Measurements from ENCODE around the gene PIP5K1B.

The PIP5K1B gene

DNA sequence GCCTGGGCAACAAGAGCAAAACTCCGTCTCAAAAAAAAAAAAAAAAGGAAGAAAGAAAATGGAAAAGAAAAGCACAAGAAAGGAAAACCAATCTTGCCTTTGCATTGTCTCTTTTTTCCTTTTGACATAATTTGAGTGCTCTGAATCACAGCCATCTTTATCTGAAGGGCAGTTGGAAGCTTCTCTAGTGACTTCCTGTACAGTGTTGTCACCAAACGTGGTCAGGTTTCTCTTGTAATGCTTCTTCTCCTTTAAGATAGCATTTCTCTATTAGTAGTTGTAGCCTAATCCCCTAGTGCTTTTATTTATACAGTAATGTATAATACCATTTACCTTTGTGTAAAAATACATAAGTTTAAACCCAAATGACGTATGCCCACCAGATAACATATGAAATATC is 290.7 kb downstream of the PIP5K1B start:
- DNase-seq (ENCODE audit: low spot score), result no peak

DNA sequence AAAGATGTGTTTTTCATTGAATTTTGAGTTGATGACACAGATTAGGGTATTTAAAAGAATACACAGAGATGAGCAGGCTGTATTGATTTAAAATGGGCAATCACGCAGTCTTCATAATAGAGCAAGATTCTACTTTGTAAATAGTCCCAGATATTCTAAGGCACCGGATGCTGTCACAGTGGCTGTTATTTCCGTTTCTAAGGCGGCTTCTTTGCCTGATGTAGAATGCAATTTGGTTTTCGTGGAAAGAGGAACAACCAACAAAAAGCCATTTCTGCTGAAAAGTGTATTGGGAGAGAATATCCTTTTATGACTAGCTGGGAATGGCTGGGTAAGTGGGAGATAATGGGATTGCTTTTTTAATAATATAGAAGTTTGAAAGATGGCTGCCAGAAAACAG is 291.4 kb downstream of the PIP5K1B start:
- no peak for DNase-seq (ENCODE audit: low spot score)

DNA sequence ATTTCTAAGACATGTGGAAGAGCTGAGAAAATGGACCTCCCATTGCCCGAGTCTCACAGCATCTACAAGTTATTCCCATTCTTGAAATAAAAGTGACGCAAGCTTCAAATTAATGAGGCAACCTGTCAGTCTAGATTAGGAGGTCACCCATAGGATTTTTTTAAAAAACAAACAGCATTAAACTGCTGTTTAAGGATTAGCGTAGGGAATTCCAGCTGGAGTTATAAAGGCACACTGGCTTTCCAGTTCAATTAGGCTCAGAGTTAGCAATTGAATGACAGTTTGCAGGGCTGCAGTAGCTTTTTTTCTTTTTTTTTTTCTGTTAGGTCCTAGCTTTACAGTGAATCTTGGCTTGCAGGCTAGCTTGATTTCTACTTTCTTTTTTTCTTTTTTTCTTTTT is 292.6 kb downstream of the PIP5K1B start:
- no peak for DNase-seq (ENCODE audit: low spot score)

DNA sequence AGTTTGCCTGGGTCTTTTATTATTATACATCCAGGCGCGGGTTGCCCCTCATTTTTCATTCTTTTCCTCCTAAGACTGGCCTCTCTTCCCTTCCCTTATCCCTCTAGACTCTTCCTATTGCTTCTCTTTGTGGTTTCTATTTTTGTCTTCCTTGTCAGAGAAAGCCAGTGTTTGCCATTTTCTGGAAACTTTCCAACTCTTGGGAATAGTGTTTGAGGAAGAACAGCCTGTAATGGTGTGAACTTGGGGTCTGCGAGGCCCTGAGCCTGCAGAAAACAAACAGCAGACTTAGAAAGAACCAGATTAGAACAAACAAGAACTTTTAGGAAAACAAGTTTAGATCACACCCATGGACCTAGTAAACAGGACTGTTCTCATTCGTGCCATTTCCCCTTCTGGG is 293.3 kb downstream of the PIP5K1B start:
- no peak for DNase-seq (ENCODE audit: low spot score)

DNA sequence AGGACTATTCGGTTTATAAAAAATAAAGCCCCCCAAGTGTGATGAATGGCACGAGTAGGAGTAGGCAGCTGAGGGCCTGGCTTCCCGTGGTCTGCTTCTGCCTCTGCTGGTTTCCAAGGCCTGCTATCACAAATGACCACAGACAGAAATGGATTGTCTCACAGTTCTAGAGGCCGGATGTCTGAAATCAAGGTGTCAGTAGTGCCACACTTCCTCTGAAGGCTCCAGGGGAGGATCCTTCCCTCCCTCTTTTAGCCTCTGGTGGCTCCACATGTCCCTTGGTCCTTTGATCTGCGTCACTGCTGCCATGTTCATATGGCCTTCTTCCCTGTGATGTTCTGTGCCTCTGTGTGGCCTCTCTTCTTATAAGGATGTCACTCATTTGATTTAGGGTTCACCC is 293.8 kb downstream of the PIP5K1B start:
- no peak for DNase-seq (ENCODE audit: low spot score)

DNA sequence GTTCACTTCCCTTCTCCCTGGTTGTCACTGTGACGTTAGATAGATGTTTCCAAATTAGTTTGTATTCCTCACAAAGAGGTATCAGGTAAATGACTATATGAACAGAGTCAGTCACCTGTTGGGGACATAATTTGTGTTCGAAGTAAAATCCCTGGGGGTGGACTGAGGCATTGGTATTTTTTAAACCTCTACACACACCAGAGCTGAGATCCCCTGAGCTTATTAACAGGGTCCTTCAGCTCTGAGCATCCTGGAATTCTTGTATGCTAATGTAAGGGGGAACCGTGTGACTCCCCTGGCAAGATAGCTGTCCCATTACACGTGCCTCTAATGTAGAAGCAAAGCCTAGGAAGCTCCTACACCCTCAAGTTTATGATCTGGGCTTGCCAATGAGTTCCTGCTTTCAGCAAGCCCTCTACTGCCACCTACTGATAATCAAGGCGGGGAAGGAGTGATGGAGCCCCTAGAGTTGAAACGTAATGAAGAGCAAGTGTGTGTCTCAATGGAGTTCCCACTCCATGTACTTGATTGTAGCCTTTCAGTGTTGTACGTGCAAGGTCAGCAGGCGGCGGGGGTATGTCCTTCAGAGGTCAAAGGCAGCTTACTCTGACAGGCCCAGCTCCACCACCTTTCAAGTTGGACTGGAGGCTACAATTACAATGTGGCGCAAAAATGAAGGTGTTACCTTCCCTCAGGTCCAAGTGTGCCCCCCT is 294.5 kb downstream of the PIP5K1B start:
- DNase-seq (ENCODE audit: low spot score), result peak; percentile 76

DNA sequence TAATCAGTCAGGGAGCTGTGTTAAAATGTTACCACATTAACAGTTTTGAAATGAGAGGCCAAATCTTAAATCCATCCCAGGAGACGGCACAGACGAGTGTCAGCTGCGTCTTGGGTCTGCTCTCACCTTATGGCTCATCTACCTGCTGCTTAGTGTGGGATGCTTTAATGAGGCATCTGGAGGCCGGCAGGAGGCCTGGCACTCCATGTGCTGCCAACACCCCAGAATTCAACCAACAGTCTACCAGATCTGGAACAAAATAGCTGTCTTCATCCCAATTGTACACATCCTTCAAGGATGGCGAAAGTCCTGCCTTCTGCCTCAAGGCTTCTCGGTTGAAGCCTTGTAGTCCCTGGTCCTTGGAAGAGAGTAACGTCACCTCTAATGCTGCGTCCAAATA is 296.9 kb downstream of the PIP5K1B start:
- no peak for DNase-seq (ENCODE audit: low spot score)

DNA sequence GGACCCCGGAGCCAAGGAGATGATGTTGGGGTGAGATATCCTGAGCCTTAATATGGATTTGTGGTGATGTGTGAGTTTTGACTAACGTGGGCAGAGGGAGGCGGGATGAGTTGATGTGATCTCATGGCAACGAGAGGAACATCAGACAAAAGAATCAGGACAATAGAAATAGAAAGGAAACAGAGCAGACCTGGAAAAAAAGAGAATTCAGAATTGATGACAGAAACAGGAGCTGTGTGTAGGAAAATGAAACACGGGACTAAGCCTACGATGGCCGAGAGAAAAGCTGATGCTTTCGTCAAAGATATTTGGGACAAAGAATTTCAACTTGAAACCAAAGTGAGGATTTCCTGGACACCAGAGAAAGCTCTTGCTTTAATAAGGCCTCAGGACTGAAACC is 298.0 kb downstream of the PIP5K1B start:
- no peak for DNase-seq (ENCODE audit: low spot score)

DNA sequence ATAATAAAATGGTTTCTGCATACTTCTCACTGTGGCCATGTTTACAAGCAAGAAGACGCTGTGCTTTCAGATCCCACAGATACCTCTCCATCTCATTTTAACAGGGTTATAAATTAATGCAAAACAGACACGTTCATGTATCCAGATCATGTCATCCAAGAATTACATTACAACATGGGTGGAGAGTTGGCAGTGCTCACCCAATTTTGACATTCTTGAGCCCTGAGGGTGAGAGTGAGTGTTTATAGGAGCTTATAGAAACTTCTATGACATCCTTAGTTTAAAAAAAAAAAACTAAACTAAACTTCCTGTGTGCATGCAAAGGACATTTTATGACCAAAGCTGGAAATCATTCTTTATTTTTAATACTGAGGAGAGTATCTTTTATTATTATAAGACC is 299.8 kb downstream of the PIP5K1B start:
- no peak for DNase-seq (ENCODE audit: low spot score)

DNA sequence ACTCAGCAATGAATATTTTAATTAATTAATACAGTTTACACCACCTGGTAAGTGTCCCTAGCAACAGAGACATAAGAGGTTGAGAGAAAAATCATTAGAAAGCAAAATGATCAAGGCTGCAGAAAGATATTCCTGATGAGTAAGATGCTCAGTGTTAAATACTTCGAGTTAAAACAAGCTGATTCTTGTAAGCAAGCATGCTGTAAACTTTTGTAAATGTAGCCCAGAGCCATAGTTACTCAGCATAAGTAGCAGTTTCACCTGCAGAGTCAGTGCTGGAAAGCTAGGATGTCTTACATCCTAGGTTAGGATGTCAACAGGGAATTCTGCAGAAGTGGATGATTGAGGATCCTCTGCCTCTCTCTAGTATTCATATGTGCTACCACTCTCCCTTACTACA is 304.7 kb downstream of the PIP5K1B start:
- no peak for DNase-seq (ENCODE audit: low spot score)

DNA sequence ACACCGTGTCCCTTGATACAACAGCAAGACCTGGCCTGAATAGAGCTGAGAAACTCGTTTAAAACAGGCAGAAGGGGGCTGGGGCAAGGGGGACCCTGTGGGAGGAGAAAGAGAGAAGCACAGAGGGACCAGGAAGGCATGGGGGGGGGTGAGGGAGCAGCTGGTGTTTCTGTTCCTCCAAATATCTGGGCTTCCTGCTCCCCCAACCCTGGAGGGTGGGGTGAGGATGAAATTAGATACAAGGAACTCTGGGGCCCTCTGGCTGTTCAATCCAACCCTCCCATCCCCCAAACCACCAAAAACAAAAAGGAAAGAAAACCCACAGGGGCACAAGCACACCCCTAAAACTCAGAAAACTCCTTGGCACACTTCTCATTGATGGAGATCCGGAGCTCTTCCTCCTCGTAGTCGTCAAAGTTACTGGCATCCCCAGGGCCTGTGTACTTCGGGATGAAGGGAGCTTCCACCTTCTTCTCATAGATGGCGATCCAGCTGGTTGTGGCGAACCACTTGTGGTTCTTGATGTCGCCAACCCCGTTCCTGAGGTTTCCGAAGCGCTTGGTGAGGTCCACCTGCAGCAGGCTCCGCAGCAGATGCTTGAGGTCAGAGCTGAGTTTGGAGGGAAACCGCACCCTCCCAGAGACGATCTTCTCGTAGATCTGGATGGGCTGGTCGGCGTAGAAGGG is 307.8 kb downstream of the PIP5K1B start:
- DNase-seq (ENCODE audit: low spot score), result no peak

DNA sequence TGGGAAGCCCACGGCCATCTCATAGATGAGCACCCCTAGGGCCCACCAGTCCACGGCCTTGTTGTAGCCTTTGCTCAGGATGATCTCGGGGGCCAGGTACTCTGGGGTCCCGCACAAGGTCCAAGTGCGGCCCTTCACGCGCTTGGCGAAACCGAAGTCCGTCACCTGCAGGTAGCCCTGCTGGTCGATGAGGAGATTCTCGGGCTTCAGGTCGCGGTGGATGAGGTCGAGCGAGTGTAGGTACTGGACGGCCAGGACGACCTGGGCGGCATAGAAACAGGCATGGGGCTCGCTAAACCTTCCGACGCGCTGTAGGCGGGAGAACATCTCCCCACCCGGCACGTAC is 308.3 kb downstream of the PIP5K1B start:
- DNase-seq (ENCODE audit: low spot score), result no peak

DNA sequence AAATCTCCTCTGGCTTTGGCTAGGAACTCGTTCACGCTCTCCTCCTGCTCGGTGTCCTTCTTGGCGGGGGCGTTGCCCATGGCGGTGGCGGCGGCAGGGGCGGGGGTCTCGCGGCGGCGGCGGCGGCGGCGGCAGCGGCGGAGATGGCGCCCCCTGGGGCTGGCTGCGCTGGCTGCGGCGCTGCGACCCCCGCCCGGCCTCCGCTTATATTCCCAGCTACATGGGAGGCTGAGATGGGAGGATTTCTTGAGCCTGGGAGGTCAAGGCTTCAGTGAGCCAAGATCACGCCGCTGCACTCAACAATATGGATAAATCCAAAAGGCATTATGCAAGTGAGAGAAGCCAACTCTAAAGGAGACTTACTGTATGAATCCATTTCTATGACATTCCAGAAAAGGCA is 309.0 kb downstream of the PIP5K1B start, which contains the start of gene PRKACG:
Gene PRKACG (minus strand): TSS at position 101 of the 400 bp plus-strand sequence. CDS start 21 bp downstream, at position 80.
- no peak for DNase-seq (ENCODE audit: low spot score)

DNA sequence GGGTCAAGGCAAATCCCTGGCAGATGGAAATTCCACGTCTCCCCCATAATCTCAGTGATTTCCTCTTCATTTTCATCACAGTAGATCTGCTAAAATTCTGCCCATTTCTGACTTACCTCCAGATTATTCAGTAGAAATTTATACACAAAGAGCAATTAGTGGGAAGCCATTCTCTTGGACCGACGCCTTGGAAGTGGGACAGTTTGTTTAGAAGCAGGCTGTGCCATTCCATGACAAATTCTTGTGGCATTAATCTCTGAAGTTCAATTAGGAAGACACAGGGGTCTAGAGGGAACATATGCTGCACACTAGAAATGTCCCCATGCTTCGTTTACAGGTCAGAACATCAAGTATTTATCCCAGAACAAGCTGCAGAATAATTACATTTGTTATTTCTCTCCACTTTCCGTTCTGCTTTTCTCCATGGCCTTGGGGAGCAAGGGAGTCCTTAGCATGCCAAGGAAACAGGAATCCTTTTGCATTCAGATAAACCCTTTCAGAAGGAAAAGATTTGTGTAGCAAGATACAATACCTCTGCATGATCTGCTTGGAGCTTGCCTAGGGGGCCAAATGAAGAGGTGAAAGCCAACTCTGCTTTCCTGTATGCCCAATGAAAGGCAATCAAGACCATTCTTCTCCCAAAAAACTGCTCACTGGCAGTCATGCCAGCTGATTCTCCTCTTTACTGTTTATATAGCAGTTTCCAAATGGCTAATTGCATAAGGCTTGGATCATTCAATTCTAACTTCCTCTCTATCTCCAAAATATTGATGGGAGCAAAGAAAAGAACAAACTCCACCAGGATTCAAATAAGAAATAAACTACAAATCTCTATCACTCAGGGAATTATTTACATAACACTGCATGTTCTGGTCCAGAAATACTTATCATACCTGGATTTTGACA is 311.4 kb downstream of the PIP5K1B start:
- no peak for DNase-seq (ENCODE audit: low spot score)

DNA sequence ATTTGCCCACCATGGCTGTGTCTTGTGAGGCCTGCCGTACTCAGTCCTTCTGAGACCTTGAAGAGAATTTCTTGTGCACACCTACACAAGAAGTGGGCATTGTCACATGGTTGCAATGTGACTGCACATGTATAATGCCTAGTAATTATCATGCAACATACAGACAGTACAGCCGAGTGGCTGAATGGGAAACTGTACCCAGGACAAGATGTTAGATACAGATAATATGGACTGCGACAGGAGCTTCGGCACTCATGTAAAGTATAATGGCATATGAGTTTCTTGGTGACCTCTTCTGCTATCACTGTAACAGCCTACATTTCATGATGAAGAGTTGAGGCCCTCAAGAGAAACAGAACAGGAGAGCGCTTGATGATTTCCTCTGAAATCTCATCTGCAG is 313.7 kb downstream of the PIP5K1B start:
- no peak for DNase-seq (ENCODE audit: low spot score)

DNA sequence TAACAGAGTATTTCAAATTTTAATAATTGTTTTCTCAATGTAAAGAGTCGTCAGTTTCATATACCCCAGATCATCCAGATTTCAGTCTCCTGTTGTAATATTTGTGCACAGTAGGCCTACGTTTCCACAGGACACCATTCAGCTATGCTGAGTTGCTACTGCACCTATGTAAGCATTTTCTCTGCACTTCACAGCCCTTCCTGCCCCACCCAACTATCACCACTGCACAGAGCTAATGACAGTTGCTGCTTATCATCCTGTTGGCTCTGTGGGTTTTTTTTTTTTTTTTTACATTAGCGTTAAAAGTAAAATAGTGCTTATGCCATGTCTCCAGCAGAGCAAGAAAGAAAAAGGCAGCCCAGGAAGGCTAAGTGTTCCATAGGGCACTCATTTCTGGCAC is 314.8 kb downstream of the PIP5K1B start:
- DNase-seq (ENCODE audit: low spot score), result no peak

DNA sequence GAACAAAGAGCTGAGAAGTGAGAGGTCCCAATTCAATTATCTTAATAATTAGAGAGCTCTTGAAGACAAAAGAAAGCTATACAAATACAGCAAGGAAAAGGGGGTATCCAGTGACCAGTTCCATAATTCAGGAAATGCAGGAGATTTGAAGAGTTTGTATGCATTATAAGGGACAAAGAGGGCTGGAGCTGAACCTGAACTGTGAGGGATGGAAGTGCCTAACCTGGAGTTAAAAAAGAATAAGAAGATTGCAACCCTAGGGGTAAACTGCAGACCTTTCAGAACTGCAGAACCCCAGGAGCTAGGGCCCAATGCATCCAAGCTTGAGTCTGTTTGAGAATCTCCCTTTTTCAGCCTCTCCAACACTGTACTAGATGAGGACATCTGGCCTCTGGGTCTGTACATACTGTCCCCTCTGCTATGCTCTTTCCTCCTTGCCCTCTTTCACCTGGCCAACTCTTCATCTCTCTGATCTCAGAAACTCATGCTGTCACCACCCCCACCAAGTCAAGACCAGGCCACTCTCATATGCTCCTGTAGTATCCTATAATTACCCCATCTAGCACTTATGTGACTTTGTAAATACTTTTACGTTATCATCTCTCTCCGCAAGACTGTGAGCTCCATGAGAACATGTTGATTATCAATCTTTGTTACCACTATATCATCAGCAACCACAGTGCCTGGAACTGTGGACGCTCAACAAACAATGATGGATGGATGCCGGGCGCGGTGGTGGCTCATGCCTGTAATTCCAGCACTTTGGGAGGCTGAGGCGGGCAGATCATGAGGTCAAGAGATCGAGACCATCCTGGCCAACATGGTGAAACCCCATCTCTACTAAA is 315.5 kb downstream of the PIP5K1B start:
- no peak for DNase-seq (ENCODE audit: low spot score)

DNA sequence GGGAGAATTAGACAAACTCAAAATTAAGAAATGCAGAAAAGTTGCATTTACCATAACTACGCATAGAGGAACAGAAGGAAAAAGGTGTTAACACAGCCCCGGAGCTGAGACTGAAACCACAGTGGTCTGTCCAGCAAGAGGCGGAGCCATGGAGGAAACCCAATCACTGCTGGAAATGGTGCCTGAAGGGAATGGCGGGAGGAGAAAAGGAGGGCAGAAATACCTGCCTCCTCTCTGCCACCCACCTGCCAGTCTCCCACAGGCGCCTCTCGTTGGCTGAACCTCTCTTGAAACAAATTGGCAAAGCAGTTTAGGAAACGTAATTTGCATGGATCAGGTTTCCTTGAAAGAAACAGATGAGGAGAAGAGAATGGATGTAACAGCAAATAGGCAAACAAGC is 318.6 kb downstream of the PIP5K1B start:
- DNase-seq (ENCODE audit: low spot score), result peak; percentile 71

DNA sequence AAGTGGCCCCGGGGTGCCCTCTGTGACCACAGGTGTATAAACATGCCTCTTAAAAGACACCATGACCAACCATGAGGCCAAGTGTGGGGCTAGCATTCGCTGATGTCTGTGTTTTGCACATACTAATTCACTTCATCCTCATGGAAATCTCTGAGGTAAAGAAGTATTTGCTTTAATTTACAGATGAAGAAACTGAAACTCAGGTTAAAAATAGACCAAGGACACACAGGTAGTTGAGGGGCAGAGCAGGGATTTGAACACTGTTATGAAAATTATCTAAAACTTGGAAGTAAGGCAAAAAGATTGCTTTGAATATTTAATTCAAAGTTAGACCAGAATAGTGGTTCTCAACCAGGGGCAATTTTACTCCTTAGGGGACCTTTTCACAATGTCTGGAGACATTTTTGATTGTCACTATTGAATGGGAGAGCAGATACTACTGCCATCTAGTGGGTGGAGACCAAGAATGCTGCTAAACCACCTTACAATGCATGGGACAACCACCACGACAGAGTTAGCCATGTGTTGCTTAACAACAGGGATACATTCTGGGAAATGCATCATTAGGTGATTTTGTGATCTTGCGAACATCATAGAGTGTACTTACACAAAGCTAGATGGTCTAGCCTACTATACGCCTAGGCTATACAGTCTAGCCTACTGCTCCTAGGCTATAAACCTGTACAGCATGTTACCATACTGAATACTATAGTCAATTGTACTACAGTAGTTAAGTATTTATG is 322.5 kb downstream of the PIP5K1B start:
- DNase-seq (ENCODE audit: low spot score), result peak; percentile 68

DNA sequence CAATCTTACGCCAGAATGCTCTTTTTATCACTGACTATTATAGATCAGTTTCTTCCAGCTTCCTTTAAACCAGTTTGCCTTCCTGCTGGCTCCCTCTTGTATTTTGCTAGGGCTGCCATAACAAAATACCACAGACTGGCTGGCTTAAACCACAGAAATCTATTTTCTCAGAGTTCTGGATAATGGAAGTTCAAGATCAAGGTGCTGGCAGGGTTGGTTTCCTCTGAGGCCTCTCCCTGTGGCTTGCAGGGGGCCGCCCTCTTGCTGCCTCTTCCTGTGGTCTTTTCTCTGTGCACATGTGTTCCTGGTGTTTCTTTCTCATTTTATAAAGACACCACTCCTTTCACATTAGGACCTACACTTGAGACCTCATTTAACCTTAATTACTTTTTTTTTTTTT is 323.7 kb downstream of the PIP5K1B start:
- no peak for DNase-seq (ENCODE audit: low spot score)

DNA sequence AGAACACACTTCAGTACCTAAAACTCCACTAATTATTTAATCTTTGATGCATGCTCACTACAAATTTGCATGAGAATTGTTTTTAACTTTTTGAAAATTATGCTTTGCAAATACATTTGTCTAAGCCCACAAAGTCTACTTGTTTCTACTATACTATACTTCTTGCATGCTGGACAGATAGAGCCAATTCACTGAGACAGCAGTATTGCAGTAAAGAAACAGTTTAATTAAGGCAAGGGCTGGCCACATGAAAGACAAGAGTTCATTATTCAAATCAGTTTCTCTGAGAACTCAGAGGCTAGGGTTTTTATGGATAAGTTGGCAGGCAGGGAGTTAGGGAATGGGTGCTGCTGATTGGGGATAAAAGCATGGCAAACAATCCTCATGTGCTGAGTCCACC is 324.5 kb downstream of the PIP5K1B start:
- no peak for DNase-seq (ENCODE audit: low spot score)

All from iPS-NIHi11 (cell line).